GM21515 (cell line): ENCODE results near the gene SERPINB4.
"Not testable (repeated sequence)": the region's sequence is repeated elsewhere in the genome, so short reads cannot be mapped to it uniquely, and the experiment has no call there.

Source experiments
- ATAC-seq: cut with Tn5 transposase; IDR thresholded peaks from one replicate; pipeline ENCODE4 v1.9.1; 2021; ENCODE audit not compliant: unreplicated experiment

SERPINB4 gene

DNA sequence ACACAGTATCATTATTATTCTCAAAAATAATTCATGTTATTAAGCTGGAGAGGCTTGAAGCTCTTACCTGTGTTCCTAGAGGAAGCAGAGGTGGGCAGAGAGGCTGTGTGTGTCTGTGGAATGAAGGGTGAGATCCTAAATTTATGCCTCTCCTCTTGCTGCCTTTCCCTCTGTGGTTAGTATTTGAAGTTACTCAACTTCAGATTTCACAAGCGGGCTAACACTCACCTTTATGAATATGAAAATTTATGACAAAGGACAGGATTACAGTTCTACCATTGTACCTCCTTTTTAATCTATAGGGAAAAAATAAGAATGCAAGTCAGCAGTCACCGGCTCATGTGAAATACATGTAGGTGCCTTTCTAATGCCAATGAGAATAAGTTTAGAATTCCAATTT is at the start of gene SERPINB4:
SERPINB4 (minus strand) TSS at position 115 of the 400 bp plus-strand sequence. CDS start 679 bp downstream, outside the sequence.
- not testable (repeated sequence) for ATAC-seq

DNA sequence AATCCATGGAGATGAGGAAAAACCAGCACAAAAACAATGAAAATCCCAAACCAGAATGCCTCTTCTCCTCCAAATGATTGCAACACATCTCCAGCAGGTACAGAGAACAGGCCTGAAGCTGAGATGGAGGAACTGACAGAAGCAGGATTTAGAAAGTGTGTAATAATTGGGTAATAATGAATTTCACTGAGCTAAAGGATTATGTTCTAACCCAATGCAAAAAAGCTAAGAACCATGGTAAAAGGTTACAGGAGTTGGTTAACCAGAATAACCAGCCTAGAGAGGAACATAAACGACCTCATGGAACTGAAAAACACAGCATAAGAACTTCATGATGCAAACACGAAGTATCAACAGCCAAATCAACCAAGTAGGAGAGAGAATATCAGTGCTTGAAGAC is 45.0 kb upstream of the SERPINB4 start:
- no peak for ATAC-seq

GRCh38 chr18:63686871-63687270 is 42.8 kb upstream of the SERPINB4 start:
- no peak for ATAC-seq

DNA sequence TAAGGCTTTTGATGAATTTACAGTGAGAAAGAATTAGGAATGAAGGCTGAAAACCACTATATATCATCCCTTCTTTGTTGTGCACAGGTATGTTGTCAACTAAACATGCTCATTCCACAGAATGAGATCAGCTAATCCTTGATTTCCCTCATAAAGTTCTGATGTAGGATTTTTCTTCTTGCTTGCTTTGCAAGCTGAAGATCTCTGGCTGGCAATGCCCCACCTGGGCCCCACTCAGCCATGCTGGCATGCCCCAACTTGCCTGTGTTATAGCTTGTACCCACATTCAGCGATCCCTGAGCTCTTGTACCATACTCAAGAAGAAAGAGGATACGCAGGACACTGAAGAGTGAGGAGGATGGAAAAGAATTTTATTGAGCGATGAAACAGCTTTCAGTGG is 40.7 kb upstream of the SERPINB4 start:
- ATAC-seq, result no peak

DNA sequence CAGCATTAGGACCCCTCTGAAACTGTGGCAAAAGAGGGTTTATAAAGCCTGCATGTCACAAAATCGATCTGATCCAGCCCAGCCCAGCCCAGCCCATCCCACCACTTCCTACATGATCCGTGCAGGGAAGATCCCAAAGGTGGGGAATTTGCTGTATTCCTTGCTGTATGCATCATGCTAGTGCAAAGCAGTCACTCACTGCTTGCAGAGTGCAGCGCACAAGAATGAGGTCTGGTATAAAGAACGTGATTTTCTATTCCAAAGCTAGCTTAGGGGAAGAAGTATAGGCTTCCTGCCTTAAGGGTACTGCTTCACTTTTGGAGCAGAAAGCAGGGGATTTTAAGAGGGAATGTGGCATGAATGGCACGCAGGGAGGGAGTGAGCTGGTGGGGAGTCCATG is 39.8 kb upstream of the SERPINB4 start:
- ATAC-seq, result no peak

DNA sequence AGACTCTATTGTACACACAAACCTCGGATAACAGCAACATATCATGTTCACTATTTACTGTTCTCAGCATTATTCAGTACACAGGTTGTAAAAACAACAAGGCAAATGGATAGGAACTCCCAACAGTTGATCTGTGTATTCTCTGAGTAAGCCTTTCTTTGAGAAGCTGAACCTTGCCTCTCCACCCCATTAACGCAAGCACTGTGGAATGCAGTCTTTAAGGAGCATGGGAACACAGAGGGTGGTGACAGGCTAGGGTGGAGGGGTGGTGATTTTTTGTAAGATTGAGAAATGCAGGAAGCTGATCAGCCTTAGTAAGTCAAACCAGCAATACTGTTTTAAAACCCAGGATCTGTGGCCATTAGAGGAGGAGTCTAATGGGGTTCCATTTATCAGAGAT is 39.1 kb upstream of the SERPINB4 start:
- ATAC-seq, result no peak

DNA sequence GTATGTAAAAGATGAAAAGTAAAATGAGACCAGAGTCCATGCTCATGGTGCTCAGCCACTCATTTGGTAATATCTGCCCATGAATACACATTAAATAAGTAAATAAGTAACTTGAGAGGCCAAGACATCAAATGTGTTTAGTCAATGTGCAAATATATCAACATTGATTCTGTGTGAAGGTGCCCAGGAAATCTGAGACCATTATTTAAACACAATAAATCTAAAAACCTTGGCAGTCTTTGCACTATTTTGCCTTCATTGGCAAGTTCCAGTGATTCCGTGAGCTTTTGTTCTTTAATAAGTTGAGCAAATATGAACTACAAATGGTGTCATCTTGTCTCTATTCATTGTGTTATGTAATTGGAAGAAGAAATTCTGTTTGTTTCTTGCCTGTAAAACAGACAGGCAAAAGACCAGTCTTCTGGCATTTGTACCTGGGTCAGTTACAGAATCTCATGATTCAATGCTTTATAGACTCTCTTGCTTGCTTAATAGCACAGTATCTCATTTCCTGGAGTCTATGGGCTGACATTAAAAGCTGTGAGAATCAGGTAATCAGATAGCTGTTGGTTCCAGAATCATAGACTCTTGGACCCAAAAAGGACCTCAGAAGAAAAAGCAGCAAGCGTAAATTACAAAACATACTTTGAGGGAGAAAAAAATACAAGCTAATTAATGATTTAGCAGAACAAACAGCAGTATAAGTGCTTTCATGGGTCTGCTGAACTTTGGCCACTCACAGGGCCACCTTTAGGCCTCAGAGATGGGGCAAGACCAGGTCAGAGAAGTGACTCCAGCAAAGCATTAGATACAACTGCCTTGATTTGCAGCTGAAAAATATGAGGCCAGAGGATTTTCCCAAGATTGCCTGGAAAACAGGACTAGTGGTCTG is 37.6 kb upstream of the SERPINB4 start:
- ATAC-seq, result no peak

GRCh38 chr18:63679820-63680606 is 36.0 kb upstream of the SERPINB4 start:
- no peak for ATAC-seq

GRCh38 chr18:63677500-63678225 is 33.6 kb upstream of the SERPINB4 start:
- ATAC-seq, result no peak

DNA sequence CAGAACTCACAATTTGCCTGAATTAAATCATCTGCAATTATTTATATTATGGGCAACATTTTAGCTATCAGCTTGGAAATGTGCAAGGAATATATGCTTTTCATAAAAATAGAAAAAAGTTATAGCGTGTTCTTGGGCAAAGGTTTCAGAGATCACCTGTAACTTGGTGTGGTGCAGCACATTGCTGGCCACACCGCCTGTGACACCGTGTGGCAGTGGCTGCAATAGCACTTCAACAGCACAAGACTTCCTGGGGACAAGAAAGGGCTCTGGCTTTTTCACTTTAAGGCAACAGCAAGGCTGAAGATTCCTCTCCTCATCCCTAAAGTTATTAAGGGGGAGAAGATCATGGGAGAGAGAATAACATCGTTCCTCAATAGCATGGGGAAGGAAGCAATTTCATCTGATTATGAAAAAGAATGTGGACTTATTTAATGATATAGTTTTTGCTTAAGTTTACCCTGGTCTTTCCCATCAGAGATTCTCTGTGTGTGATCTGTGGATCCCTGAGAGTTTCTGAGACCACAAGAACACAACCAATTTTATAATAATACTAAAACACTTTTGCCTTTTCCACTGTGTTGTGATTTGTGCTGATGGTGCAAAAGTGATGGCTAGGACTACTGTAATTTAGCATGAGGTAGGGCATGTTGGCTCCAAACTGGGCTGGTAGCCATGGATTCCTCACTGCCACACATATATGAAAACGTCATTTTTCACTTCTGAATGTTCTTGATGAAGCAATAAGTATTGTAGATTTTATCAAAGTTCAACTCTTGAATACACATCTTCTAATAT is 32.7 kb upstream of the SERPINB4 start:
- peak; percentile 81 for ATAC-seq

GRCh38 chr18:63664571-63664970 is 20.5 kb upstream of the SERPINB4 start:
- ATAC-seq, result no peak

DNA sequence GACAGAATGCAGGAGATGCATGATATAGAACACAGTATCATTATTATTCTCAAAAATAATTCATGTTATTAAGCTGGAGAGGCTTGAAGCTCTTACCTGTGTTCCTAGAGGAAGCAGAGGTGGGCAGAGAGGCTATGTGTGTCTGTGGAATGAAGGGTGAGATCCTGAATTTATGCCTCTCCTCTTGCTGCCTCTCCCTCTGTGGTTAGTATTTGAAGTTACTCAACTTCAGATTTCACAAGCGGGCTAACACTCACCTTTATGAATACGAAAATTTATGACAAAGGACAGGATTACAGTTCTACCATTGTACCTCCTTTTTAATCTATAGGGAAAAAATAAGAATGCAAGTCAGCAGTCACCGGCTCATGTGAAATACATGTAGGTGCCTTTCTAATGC is 17.7 kb upstream of the SERPINB4 start, which contains the start of gene SERPINB3:
SERPINB3 (minus strand) TSS at position 144 of the 400 bp plus-strand sequence. CDS start 677 bp downstream, outside the sequence.
- ATAC-seq, result not testable (repeated sequence)

- ATAC-seq, result not testable (repeated sequence)
Observed at GRCh38 chr18:63658920-63659319, 14.9 kb upstream of the SERPINB4 start.

DNA sequence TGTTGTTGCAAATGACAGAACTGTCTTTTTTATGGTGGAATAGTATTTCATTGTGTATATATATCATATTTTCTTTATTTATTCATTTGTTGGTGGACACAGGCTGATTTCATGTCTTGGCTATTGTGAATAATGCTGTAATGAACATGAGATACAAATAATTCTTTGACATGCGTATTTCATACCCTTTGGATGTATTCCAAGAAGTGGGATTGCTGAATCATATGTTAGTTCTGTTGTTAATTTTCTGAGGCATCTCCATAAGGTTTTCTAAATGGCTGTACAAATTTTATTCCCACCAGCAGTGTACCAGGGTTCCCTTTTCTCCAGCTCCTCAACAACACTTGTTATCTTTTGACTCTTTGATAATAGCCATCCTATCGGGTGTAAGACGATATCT is 6.2 kb upstream of the SERPINB4 start:
- ATAC-seq, result not testable (repeated sequence)

GRCh38 chr18:63648241-63648640 is 4.2 kb upstream of the SERPINB4 start:
- no peak for ATAC-seq

DNA sequence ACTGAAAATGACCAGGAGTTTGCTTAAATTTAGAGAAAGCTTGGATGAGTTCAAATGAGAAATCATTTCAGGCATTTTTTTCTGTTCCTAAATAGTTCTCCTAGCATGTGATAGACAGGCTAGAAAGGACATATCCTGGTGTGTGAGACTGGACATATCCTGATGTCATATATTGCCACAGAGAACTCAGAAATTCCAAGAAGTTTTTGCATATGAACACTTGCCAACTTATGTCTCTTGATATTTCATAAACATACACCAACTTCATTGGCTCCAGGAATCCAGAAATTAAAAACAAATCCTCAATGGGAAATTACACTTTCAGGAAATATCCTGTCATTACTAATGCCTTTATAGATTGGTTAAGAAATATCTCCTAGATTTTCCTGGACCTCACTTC is 2.9 kb upstream of the SERPINB4 start:
- no peak for ATAC-seq

DNA sequence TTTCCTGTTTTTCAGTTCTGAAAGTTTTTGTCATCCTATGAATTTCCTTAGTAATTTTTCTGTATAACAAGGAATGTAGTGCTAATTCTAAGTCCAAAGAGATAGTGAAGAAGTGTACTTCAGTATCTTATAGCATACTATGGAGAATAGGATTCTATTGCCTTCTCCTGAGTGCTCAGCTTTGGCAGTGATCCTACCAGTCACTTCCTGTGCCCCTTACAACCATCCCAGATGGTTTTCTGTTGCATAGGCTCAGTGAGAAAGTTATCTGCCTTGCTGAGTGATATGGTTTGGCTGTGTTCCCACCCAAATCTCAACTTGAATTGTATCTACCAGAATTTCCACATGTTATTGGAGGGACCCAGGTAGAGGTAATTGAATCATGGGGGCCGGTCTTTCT is 638 bp upstream of the SERPINB4 start:
- ATAC-seq, result not testable (repeated sequence)

DNA sequence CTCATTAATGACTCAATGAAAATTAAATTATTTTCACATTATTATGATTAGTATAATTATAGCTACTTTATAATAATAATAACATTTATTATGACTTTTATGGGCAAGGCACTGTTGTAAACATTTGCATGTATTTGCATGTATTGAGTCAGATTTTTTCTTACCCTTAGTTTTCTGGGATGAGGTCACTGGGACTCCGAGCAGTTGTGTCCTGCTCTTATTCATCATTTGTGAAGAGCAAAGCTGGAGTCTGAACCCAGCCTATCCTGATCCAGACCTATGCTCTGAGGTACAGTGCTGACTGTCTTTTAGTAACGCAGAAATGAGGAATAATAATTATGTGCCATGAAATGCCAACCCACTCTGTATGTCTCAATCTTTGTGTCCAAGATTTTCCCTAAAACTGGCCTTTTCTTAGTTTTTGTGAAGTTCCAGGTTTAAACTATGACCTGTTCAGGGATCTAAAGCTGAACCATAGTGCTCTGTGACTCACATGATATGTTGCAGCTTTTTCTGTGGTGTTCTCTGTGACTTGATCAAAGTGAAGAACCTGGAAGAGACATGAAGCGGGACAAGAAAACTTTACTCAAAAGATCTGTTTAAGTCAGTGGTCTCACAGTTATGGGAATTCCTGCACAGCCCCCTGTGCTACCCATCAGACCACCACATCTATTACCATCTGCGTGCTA is 1.2 kb downstream of the SERPINB4 start:
- not testable (repeated sequence) for ATAC-seq

DNA sequence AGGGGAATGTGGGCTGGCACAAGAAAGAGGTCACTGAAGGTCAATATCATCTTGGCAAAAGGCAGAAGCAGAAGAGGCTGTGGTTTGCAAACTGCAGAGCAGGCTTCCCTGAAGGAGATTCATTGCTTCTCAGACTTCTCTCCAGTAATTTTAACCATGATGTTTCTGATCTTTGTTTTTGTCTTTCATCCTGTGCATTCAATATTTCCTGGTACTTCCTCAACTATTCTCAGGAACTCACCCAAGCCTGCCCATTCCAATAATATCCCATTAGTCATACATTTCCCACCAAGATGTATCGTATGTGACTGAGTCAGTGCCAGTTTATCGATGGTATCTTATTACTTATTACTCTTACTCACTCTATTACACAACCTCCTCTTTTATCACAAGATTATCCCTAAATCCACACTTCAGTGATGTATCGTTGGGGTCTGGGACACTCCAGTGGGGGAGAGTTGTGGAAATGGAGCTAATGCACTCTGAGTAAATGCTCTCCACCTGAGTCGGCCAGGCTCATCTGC is 2.8 kb downstream of the SERPINB4 start:
- ATAC-seq, result not testable (repeated sequence)
